Measurements from ENCODE around the gene CRAT. TPM values are rescaled to one million over a fixed set of nuclear protein-coding genes. Genes with fewer than 3 reads are reported as not detected.

The CRAT gene
- total RNA-seq, 1 donor from 2014 or later: 34.0 TPM

- DNase-seq: peak; percentile 28
Observed at GRCh38 chr9:129109952-129110739, 447 bp downstream of the CRAT start.

DNA sequence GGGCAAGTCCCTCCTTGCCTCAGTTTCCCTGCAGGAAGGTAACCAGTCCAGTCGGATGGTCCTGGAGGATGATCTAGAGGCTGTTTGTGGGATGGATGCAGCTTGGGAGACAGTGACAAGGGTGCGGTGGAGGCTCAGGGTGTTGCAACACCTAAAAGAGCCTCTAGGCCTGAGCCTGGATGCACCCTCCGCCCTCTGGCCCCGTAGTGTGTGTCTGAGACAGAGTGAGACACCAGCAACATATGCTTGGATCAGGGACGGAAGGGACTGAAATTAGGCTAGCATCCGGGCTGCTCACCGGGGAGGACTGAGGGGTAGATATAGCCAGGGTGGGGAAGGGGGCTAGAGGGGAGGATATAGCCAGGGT, 1.1 kb downstream of the CRAT start:
- peak; percentile 24 for DNase-seq

GRCh38 chr9:129108805-129109536, 1.6 kb downstream of the CRAT start:
- no peak for DNase-seq

- no peak for DNase-seq
Observed at GRCh38 chr9:129108083-129108804, 2.3 kb downstream of the CRAT start.

- no peak for DNase-seq
Observed at GRCh38 chr9:129107651-129108050, 2.9 kb downstream of the CRAT start.

DNA sequence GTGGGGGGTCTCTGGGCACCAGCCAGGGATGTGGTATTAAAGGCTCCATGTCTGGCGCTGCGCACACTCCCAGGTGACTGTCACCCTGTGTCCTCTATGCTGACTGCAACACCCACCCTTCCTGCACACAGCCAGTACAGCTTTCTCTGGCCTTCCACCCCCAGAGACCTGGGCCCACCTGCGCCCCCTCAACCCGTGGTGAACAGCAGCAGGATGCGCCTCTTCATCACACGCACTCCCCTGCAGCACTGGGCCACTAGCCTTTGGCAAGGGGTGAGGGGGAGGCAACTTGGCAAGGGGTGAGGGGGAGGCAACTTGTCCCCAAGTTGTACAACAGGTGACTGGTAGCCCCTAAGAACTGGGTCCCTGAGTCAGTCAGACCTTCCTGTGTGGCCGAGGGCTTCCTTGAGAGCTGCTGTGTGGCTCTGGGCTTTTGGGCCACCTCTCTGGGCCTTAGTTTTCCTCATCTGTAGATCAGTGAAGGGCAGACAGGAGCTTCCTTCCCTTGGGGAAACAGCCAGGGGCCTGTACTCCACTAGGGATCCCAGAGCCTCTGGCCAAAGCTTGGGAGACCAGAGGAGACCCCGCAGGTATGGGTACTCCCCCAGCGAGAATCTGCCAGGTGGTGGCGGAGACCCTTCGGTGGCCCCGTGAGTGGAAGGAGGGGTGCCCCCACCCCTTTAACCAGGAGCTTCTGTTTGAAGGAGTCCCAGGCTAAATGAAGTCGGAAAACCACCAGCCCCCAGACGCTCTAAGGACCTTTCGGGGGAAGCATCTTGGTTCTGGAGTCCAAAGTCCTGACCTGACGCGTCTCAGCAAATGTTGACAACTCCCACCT, 4.5 kb downstream of the CRAT start:
- no peak for DNase-seq

GRCh38 chr9:129104051-129104450, 6.5 kb downstream of the CRAT start:
- DNase-seq: no peak

- no peak for DNase-seq
Observed at GRCh38 chr9:129103595-129103965, 7.0 kb downstream of the CRAT start.

GRCh38 chr9:129102791-129103594, 7.6 kb downstream of the CRAT start:
- DNase-seq: peak; percentile 70

GRCh38 chr9:129102095-129102525, 8.5 kb downstream of the CRAT start:
- DNase-seq: no peak

GRCh38 chr9:129101279-129101678, 9.3 kb downstream of the CRAT start:
- DNase-seq: no peak

DNA sequence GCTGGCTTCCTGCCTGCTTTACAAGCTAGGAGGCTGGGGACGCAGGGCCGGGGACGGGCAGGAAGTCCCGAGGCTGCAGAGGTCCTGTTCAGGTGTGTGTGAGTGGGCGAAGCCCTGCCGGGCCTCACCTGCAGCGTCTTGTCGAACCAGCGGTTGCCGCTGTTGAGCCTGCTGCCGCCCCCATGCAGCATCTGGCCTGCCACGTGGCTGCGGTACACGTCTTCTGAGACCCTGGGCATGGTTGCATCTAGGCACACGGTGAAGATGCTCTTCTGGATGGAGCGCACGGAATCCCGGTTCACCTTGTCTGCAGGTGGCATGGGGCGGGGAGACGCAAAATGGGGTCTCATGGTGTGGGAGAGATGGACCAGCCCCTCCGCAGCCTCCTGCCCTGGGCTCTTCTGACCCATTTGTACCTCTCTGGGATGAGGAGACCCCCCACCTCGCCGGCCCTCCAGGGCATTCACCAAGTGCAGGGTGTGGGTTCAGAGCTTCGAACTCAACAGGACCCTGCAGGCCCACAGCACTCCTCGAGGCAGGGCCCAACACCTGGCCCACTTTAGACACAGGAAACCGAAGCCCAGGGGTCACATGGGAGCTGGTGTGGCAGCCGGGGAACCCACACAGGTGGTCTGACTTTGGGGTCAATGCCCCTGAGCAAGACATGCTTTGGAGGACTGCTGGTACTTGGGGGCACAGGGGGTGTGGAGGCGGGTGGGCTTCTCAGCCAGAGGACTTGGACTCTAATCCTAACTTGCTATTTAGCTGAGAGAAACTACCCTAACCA, 10.0 kb downstream of the CRAT start:
- no peak for DNase-seq

DNA sequence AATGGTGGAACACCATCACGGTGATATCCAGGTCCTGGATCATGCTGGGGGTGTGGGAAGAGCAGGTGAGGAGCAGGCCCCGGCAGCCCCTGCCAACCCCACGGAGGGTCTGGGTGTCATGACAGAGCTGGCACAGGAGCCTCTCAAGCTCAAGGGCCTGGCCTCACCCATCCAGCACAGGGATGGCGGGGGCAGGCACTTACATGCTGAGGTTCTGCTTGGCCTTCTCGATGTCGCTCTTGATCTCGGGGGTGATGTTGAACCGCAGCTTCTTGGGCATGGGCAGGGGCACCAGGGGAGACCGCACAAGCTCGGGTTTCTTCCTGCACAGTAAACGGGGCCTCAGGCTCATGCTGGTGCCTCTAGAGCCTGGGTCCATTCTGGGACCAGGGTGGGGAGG, 12.3 kb downstream of the CRAT start:
- no peak for DNase-seq

GRCh38 chr9:129097671-129098306, 12.8 kb downstream of the CRAT start:
- DNase-seq: no peak

GRCh38 chr9:129095908-129096307, 14.7 kb downstream of the CRAT start:
- DNase-seq: no peak

DNA sequence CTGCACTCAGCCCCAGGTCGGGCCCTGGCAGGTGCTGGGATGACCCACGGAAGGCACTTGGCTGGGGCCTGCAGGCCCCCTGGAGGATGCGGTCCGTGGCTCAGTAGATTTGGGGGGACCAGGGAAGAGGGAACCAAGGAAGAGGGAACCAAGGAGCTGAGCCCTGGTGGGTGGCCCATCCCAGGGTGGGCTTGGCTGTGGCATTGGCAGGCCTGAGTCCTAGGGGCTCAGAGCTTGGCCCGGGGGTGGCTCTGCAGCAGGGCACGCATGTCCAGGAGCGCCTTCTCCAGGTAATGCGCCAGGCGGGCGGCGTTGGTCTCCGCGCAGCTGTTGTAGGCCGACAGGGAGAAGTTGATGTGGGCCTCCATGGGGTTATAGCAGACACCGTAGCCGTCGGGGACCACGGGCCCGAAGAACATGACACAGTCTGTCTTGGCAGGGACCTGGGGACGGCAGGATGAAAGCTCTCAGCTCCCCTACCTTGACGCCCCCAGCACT, 15.4 kb downstream of the CRAT start:
- no peak for DNase-seq

- no peak for DNase-seq
Observed at GRCh38 chr9:129094387-129095169, 16.0 kb downstream of the CRAT start.

GRCh38 chr9:129093602-129094386, 16.8 kb downstream of the CRAT start:
- no peak for DNase-seq
